ENCODE results near the gene PLA2G4E. TPM values are rescaled to one million over a fixed set of nuclear protein-coding genes. Genes with fewer than 3 reads are reported as not detected.

The PLA2G4E gene
- total and polyA plus RNA-seq, 2 donors (not counting 1 experiment from before 2014, with no cell fraction given): not detected

DNA sequence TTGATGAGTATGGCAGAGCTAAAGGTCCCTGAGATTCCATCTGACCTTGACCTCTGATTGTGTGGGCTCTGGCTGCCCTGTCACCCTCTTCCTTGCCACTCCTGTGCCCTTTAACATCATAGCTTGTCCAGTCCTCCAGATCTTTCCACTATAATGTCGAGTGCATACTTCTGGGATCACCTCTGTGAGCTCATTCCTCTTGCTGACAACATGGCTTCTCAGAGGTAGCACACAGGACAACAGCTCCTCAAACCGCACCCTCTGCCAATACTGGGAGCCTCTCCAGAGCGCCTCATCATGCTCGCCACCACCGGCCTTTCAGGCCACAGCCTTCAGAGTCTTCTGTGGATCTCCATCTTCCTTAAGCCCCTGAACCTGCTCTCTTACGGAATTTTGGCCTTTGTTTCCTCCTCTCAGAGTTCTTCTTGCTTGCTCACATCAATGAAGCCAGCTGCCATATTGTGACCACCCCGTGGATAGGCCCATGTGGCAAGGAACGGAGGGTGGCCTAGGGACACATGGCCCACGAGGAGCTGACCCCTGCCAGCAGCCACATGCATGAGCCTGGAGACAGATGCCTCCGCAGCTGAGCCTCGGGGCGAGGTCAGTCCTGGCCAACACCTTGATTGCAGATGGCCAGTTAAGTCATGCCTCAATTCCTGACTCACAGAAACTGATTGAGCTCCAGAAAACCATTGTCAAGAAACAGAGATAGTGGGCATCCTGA is 42.4 kb upstream of the PLA2G4E start:
- H3K9me3 ChIP-seq (ENCODE audit: control insufficient read depth, insufficient read depth, low read depth, low read length): no peaks in the 10 kb centered on the region
- H4K20me1 ChIP-seq (ENCODE audit: control insufficient read depth, extremely low read depth, insufficient read depth, low read length): no peaks in the 10 kb centered on the region
- DNase-seq (ENCODE audit: low read depth in 2 of 2): no peak
- no peak overlapping the region for H3K4me3 ChIP-seq (replicated peaks in 1 of 4; ENCODE audit: control extremely low read depth in 1 of 4, insufficient read depth in 1 of 4, low read depth in 3 of 4, low read length in 4 of 4)
- no peak overlapping the region for H3K9ac ChIP-seq (ENCODE audit: insufficient read depth, low read length)
- H2AFZ ChIP-seq (ENCODE audit: low read length): no peak overlapping the region
- H3K4me1 ChIP-seq (ENCODE audit: control insufficient read depth, extremely low read depth, insufficient read depth, low read length): no peaks in the 10 kb centered on the region
- TF ChIP-seq, protein P1, sequence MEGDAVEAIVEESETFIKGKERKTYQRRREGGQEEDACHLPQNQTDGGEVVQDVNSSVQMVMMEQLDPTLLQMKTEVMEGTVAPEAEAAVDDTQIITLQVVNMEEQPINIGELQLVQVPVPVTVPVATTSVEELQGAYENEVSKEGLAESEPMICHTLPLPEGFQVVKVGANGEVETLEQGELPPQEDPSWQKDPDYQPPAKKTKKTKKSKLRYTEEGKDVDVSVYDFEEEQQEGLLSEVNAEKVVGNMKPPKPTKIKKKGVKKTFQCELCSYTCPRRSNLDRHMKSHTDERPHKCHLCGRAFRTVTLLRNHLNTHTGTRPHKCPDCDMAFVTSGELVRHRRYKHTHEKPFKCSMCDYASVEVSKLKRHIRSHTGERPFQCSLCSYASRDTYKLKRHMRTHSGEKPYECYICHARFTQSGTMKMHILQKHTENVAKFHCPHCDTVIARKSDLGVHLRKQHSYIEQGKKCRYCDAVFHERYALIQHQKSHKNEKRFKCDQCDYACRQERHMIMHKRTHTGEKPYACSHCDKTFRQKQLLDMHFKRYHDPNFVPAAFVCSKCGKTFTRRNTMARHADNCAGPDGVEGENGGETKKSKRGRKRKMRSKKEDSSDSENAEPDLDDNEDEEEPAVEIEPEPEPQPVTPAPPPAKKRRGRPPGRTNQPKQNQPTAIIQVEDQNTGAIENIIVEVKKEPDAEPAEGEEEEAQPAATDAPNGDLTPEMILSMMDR (conservative IDR thresholded peaks at IDR 0.05 in 1 of 2, IDR thresholded peaks at IDR 0.05 in 1 of 2; ENCODE audit: low read depth in 1 of 2, low read length in 2 of 2): no peak
- no peak for TF ChIP-seq EZH2 (IDR thresholded peaks at IDR 0.05; ENCODE audit: low read length, missing control alignments)
- H3K4me2 ChIP-seq (ENCODE audit: extremely low read depth, insufficient read depth, low read length): no peak overlapping the region
- H3K27ac ChIP-seq (ENCODE audit: insufficient read depth, low read length): no peak overlapping the region
- H3K79me2 ChIP-seq (ENCODE audit: control insufficient read depth, insufficient read depth, low read length): no peaks in the 10 kb centered on the region
- H3K27me3 ChIP-seq (ENCODE audit: control insufficient read depth, insufficient read depth, low read length): peaks cover 10% of the 10 kb centered on the region
- H3K36me3 ChIP-seq (ENCODE audit: control insufficient read depth, insufficient read depth, low read length): no peaks in the 10 kb centered on the region

DNA sequence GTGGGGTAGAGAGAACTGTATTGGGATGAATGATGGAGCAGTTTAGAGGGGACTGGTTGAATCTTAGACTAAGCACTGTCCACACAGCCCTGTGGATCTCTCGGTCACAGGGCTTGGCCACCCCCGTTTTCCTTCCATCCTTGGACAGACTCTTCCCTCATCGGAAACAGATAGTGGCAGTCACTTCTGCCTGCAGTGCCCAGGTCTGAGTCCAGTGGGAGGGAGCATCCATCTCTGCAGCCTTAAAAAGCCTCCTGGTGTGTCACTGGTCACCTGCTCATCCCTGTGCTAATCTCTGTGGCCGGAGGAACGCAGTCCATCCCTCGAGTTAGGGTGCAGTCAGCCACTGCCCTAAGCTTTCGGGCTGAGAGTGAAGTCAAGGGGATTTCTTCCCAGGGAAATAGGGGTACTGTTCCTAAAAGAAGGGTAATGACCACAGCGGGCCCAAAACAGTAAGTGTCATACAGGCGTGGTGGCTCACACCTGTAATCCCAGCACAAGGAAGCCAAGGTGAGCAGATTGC is 41.5 kb upstream of the PLA2G4E start:
- Histone ChIP-seq H3K79me2 (ENCODE audit: control insufficient read depth, insufficient read depth, low read length) (no peaks in the 10 kb centered on the region), H3K4me3 (replicated peaks in 1 of 4; ENCODE audit: control extremely low read depth in 1 of 4, insufficient read depth in 1 of 4, low read depth in 3 of 4, low read length in 4 of 4) (no peak overlapping the region), H2AFZ (ENCODE audit: low read length) (no peak overlapping the region), H3K27ac (ENCODE audit: insufficient read depth, low read length) (no peak overlapping the region), H3K36me3 (ENCODE audit: control insufficient read depth, insufficient read depth, low read length) (no peaks in the 10 kb centered on the region), H3K9me3 (ENCODE audit: control insufficient read depth, insufficient read depth, low read depth, low read length) (no peaks in the 10 kb centered on the region), H3K4me2 (ENCODE audit: extremely low read depth, insufficient read depth, low read length) (no peak overlapping the region), H3K9ac (ENCODE audit: insufficient read depth, low read length) (no peak overlapping the region), H3K4me1 (ENCODE audit: control insufficient read depth, extremely low read depth, insufficient read depth, low read length) (no peaks in the 10 kb centered on the region), H4K20me1 (ENCODE audit: control insufficient read depth, extremely low read depth, insufficient read depth, low read length) (no peaks in the 10 kb centered on the region), H3K27me3 (ENCODE audit: control insufficient read depth, insufficient read depth, low read length) (peaks cover 8% of the 10 kb centered on the region)
- TF ChIP-seq, protein P1 (conservative IDR thresholded peaks at IDR 0.05 in 1 of 2, IDR thresholded peaks at IDR 0.05 in 1 of 2; ENCODE audit: low read depth in 1 of 2, low read length in 2 of 2): no peak
- TF ChIP-seq EZH2 (IDR thresholded peaks at IDR 0.05; ENCODE audit: low read length, missing control alignments): no peak
- DNase-seq (ENCODE audit: low read depth in 2 of 2): no peak

DNA sequence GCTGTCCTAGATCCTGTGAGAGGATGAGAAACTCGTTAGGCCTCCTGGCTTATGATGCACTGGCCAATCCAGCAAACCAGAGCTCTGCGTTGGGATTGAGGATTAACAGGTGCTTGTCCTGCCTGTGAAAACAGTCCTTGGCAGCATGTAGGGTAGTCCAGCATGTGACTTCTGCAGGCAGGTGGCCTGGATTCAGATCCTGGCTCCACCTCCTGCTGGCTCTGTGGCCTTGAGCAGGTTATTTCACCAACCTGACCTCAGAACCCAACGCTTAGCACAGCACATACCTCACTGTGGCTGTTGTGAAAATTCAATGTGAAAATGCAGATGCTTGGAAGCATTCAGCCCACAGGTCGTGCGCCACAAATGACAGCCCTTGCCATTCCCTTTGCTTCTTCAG is 40.0 kb upstream of the PLA2G4E start:
- TF ChIP-seq EZH2 (IDR thresholded peaks at IDR 0.05; ENCODE audit: low read length, missing control alignments): no peak
- TF ChIP-seq, protein P1 (conservative IDR thresholded peaks at IDR 0.05 in 1 of 2, IDR thresholded peaks at IDR 0.05 in 1 of 2; ENCODE audit: low read depth in 1 of 2, low read length in 2 of 2): no peak
- H3K36me3 ChIP-seq (ENCODE audit: control insufficient read depth, insufficient read depth, low read length): no peaks in the 10 kb centered on the region

More for the DNA sequence above, 40.0 kb upstream of the PLA2G4E start:
- Histone ChIP-seq H3K9ac (ENCODE audit: insufficient read depth, low read length) (no peak overlapping the region), H3K4me1 (ENCODE audit: control insufficient read depth, extremely low read depth, insufficient read depth, low read length) (peaks cover 5% of the 10 kb centered on the region), H3K4me3 (replicated peaks in 1 of 4; ENCODE audit: control extremely low read depth in 1 of 4, insufficient read depth in 1 of 4, low read depth in 3 of 4, low read length in 4 of 4) (no peak overlapping the region), H3K27me3 (ENCODE audit: control insufficient read depth, insufficient read depth, low read length) (peaks cover 17% of the 10 kb centered on the region), H3K79me2 (ENCODE audit: control insufficient read depth, insufficient read depth, low read length) (no peaks in the 10 kb centered on the region), H3K27ac (ENCODE audit: insufficient read depth, low read length) (no peak overlapping the region), H2AFZ (ENCODE audit: low read length) (no peak overlapping the region), H4K20me1 (ENCODE audit: control insufficient read depth, extremely low read depth, insufficient read depth, low read length) (no peaks in the 10 kb centered on the region), H3K4me2 (ENCODE audit: extremely low read depth, insufficient read depth, low read length) (no peak overlapping the region), H3K9me3 (ENCODE audit: control insufficient read depth, insufficient read depth, low read depth, low read length) (no peaks in the 10 kb centered on the region)
- no peak for DNase-seq (ENCODE audit: low read depth in 2 of 2)

Data from fibroblast of lung (primary cell).